AG04449 (cell line): ENCODE measurements around the gene TMEM205.
"Not testable (repeated sequence)": the region's sequence is repeated elsewhere in the genome, so short reads cannot be mapped to it uniquely, and the experiment has no call there.

Experiments
- CTCF ChIA-PET: fragments of 350-600 bp; formaldehyde crosslinking; extraction: SDS; loops from one replicate; lab custom pipeline; 2021; ENCODE audit warnings: antibody characterized with exemption; lab: Yijun Ruan, JAX
- POLR2A ChIA-PET: fragments of 400-600, 350-600 bp; formaldehyde crosslinking; extraction: SDS; loops from one replicate; lab custom pipeline; 2020; ENCODE audit warnings: antibody characterized with exemption, inconsistent platforms; lab: Yijun Ruan, JAX
- DNase-seq: peaks from one replicate; pipeline ENCODE4 v3.0.0-alpha.2; 2010; ENCODE audit warnings: low read depth, low spot score
- H3K4me3 ChIP-seq: 2 replicates; pipeline ENCODE4 v1.5.1; 2011; ENCODE audit warnings: low read depth, mild to moderate bottlenecking, control low read depth, low read length
- TF ChIP-seq, protein P1 (sequence below): IDR thresholded peaks from one replicate; pipeline ENCODE4 v1.5.1; 2011; ENCODE audit warnings: mild to moderate bottlenecking, moderate library complexity, low read length, control low read depth, inconsistent platforms; ENCODE audit not compliant: insufficient read depth; ENCODE audit errors: missing control alignments

The TMEM205 gene

GRCh38 chr19:11361037-11361770, 15.1 kb upstream of the TMEM205 start:
- TF ChIP-seq, protein P1, sequence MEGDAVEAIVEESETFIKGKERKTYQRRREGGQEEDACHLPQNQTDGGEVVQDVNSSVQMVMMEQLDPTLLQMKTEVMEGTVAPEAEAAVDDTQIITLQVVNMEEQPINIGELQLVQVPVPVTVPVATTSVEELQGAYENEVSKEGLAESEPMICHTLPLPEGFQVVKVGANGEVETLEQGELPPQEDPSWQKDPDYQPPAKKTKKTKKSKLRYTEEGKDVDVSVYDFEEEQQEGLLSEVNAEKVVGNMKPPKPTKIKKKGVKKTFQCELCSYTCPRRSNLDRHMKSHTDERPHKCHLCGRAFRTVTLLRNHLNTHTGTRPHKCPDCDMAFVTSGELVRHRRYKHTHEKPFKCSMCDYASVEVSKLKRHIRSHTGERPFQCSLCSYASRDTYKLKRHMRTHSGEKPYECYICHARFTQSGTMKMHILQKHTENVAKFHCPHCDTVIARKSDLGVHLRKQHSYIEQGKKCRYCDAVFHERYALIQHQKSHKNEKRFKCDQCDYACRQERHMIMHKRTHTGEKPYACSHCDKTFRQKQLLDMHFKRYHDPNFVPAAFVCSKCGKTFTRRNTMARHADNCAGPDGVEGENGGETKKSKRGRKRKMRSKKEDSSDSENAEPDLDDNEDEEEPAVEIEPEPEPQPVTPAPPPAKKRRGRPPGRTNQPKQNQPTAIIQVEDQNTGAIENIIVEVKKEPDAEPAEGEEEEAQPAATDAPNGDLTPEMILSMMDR, result no peak
- no peak overlapping the region for H3K4me3 ChIP-seq
- ChIA-PET POLR2A (interaction anchor here (1.0 to 1.2 kb wide), 2 partner anchors 13 to 22 kb away, joined by 3 to 4 read pairs; partner anchors contain the start of genes RAB3D and SWSAP1), CTCF (interaction anchor here (1.4 to 1.6 kb wide), 2 partner anchors 20 to 22 kb away, joined by 5 to 8 read pairs; no protein-coding TSS in a partner anchor)
- no peak for DNase-seq

DNA sequence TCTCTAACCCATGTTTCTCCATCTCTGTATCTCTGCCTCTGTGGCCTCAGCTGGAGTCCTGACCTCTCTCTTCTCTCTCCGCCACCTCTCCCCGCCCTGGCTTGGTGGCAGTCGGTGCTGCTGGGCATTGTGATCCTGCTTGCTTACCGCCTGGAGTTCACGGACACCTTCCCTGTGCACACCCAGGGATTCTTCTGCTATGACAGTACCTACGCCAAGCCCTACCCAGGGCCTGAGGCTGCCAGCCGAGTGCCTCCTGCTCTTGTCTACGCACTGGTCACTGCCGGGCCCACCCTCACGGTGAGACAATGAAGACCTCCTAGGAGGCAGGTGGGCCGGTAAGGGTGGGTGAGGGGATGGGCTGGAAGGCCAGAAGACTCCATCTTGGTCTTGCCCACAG, 13.4 kb upstream of the TMEM205 start:
- no peak overlapping the region for H3K4me3 ChIP-seq
- CTCF ChIA-PET, result interaction anchor here (1.0 kb wide), 1 partner anchor 11 kb away, joined by 3 read pairs; no protein-coding TSS in a partner anchor

DNA sequence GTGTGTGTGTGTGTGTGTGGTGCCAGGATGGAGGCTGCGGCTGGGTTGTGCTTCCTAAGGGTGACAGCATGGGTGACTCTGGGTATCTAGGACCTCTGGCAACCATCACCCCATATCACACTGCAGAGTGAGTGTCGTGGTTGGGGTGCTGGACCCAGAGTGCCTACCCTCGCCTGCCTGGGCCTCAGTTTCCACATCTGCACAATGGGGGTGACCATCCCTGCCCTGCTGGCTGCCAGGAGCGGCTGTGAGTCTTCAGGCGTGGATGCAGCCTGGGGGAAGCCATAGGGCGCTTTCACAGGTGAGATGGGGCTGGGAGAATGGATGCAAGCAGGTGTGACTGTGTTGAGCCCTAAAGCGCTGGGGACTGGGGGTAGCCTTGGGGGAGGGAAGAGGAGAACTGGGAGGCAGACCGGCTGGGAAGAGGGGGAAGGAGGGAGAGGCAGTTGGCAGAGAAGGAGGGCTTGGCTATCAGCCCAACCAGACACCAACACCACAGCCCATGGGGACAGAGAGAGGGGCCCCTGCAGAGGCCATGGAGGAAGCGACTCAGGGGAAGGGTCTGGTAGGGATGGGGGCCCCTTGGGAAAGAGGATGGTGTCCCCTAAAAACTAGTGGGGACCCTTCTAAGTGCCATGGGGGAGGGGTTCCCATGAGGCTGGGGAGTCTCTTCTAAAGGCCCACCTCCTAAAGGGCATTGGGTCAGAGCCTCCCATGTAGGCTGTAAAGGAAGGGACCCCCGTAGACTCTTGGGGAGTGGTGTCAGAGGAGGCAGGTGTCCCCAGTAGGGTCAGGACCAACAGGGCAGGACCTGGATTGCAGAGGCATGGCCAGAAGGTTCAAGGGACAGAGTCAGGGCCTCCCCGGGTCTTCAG, 10.8 kb upstream of the TMEM205 start:
- H3K4me3 ChIP-seq, result peak overlapping the region; percentile 86
- ChIA-PET POLR2A (no interaction called here), CTCF (no interaction called here)
- DNase-seq, result no peak
- TF ChIP-seq, protein P1, result no peak

More for the DNA sequence above, 13.4 kb upstream of the TMEM205 start:
- DNase-seq, result no peak
- POLR2A ChIA-PET, result no interaction called here
- TF ChIP-seq, protein P1, result no peak

- DNase-seq, result no peak
- TF ChIP-seq, protein P1, result no peak
- CTCF ChIA-PET, result no interaction called here
- H3K4me3 ChIP-seq, result peak overlapping the region; percentile 86
- POLR2A ChIA-PET, result no interaction called here
Measured at GRCh38 chr19:11356074-11356397, 10.0 kb upstream of the TMEM205 start.

- DNase-seq, result no peak
- CTCF ChIA-PET, result no interaction called here
- POLR2A ChIA-PET, result no interaction called here
- TF ChIP-seq, protein P1, result no peak
- peak within 1 kb of the TSS; percentile 86 for H3K4me3 ChIP-seq
Measured at GRCh38 chr19:11355160-11356073, 9.3 kb upstream of the TMEM205 start, which contains the start of gene PLPPR2. TSS of gene PLPPR2 (plus strand) at chr19:11355432. CDS start at chr19:11357674, 2,242 bp downstream.

- H3K4me3 ChIP-seq, CTCF ChIA-PET, DNase-seq, POLR2A ChIA-PET: not testable (repeated sequence)
Measured at GRCh38 chr19:11354102-11354501, 8.0 kb upstream of the TMEM205 start.
